Gastrocnemius medialis (tissue), 4 donors: Measurements from ENCODE around the gene SLITRK1.

ENCODE experiments used
- POLR2A ChIP-seq, 2 donors: fragments of 450-650 bp; IDR thresholded peaks; one replicate each; pipeline ENCODE4 v1.6.1; 2017; ENCODE audit warnings: antibody characterized with exemption in 2 of 2, mild to moderate bottlenecking in 2 of 2, moderate library complexity in 2 of 2
- TF ChIP-seq, protein P1 (sequence below), 5 experiments: fragments of 450-650 bp in 3 of 5; fragments of 200-600 bp in 2 of 5; sonication (generic) in 2 of 5; IDR thresholded peaks in 4 of 5; conservative IDR thresholded peaks in 1 of 5; 1 replicate in 4 of 5; 2 replicates in 1 of 5; pipeline ENCODE4 v1.5.1; 2016 to 2019; ENCODE audit warnings: antibody characterized with exemption in 5 of 5, mild to moderate bottlenecking in 3 of 5, moderate library complexity in 3 of 5

- TF ChIP-seq, protein P1, sequence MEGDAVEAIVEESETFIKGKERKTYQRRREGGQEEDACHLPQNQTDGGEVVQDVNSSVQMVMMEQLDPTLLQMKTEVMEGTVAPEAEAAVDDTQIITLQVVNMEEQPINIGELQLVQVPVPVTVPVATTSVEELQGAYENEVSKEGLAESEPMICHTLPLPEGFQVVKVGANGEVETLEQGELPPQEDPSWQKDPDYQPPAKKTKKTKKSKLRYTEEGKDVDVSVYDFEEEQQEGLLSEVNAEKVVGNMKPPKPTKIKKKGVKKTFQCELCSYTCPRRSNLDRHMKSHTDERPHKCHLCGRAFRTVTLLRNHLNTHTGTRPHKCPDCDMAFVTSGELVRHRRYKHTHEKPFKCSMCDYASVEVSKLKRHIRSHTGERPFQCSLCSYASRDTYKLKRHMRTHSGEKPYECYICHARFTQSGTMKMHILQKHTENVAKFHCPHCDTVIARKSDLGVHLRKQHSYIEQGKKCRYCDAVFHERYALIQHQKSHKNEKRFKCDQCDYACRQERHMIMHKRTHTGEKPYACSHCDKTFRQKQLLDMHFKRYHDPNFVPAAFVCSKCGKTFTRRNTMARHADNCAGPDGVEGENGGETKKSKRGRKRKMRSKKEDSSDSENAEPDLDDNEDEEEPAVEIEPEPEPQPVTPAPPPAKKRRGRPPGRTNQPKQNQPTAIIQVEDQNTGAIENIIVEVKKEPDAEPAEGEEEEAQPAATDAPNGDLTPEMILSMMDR (IDR thresholded peaks at IDR 0.05 in 4 of 5, conservative IDR thresholded peaks at IDR 0.05 in 1 of 5), result no peak
- no peak for TF ChIP-seq POLR2A (IDR thresholded peaks at IDR 0.05)
These were observed 1.8 kb downstream of the SLITRK1 start for GRCh38 chr13:83880275-83881139.
